ENCODE measurements around the gene C19orf73. TPM values are rescaled to one million over a fixed set of nuclear protein-coding genes. Genes with fewer than 3 reads are reported as not detected.
A peak's percentile ranks its signal among the peaks of the same experiment; 100 is the strongest.
"Not testable (repeated sequence)": the region's sequence is repeated elsewhere in the genome, so short reads cannot be mapped to it uniquely, and the experiment has no call there.

The C19orf73 gene
- total and polyA plus RNA-seq, 9 of the 15 experiments (the other 6 are each of a cell fraction or from before 2014, with no cell fraction given) = 0.08 to 7.4 (median 1.4) TPM

- BruUV-seq (replicated peaks); intact Hi-C loops (cut with micrococcal nuclease): not testable (repeated sequence)
Observed at GRCh38 chr19:49127225-49127624, 8.3 kb upstream of the C19orf73 start.

GRCh38 chr19:49126575-49126974 lies 7.6 kb upstream of the C19orf73 start:
- POLR2A ChIA-PET = no interaction called here
- ATAC-seq = no peak
- TF ChIP-seq ZNF740 (CRISPR knock-in tag; IDR thresholded peaks at IDR 0.05) = no peak
- TF ChIP-seq ZNF740 (tag; IDR thresholded peaks at IDR 0.05) = no peak
- no peak for TF ChIP-seq ZBED1 (IDR thresholded peaks at IDR 0.05)
- 0 out of 2 replicates have a peak, but pooled peaks have one; percentile 8 for TF ChIP-seq ADNP (tag; IDR thresholded peaks at IDR 0.05)
- TF ChIP-seq KDM1A (IDR thresholded peaks at IDR 0.05) = peak in 1 of 2 experiments; percentile 47; a peak in 2 of 4 replicates
- TF ChIP-seq SAP30 (IDR thresholded peaks at IDR 0.05; ENCODE audit: borderline replicate concordance, insufficient read depth, low read depth, low read length, poor library complexity, severe bottlenecking) = no peak
- peak; percentile 67 for TF ChIP-seq RBM25 (IDR thresholded peaks at IDR 0.05; ENCODE audit: low read depth, low read length, severe bottlenecking)
- no peak for TF ChIP-seq LEF1 (IDR thresholded peaks at IDR 0.05)
- TF ChIP-seq MBD1 (CRISPR knock-in tag; IDR thresholded peaks at IDR 0.05) = no peak
- no peak for TF ChIP-seq TFE3 (CRISPR knock-in tag; IDR thresholded peaks at IDR 0.05)

More at GRCh38 chr19:49127225-49127624, 8.3 kb upstream of the C19orf73 start:
- CTCF ChIA-PET (ENCODE audit: low intra/inter-chr PET ratio); H3K9me1 ChIP-seq (ENCODE audit: control insufficient read depth, insufficient read depth, low read length); FAIRE-seq; H3K4me3 ChIP-seq; H4K20me1 ChIP-seq (replicated peaks; ENCODE audit: control insufficient read depth, insufficient read depth, low read length); DNase-seq (ENCODE audit: extremely low read depth in 1 of 4, low spot score in 3 of 4); H3K9me3 ChIP-seq (replicated peaks; ENCODE audit: control insufficient read depth, insufficient read depth, low read depth, low read length); ATAC-seq; H3K27me3 ChIP-seq (ENCODE audit: control insufficient read depth in 2 of 2, insufficient read depth in 2 of 2, low read length in 2 of 2); in situ Hi-C loops (cut with MboI); TF ChIP-seq NR2C2 (CRISPR knock-in tag; IDR thresholded peaks at IDR 0.05): not testable (repeated sequence)
- Histone ChIP-seq H3K36me3 (ENCODE audit: control insufficient read depth, insufficient read depth, low read length) (peaks cover 14% of the 10 kb centered on the region; the same call in 2 of the 3 replicates), H2AFZ (ENCODE audit: low read depth, low read length) (peak overlapping the region; percentile 99; the same call in 1 of the 2 replicates), H3K4me2 (ENCODE audit: insufficient read depth, low read length) (peak overlapping the region; percentile 80), H3K4me1 (replicated peaks in 1 of 2; ENCODE audit: control insufficient read depth in 2 of 2, insufficient read depth in 2 of 2, low read length in 2 of 2) (peaks cover 16 to 44% of the 10 kb centered on the region in 2 experiments), H3K9ac (ENCODE audit: insufficient read depth in 1 of 2, low read depth in 2 of 2, low read length in 2 of 2) (peak overlapping the region; percentile 57 to 78), H3K79me2 (ENCODE audit: control insufficient read depth, insufficient read depth, low read length) (peaks cover 17% of the 10 kb centered on the region; the same call in 2 of the 3 replicates), H3K27ac (ENCODE audit: extremely low read depth, low read depth, low read length) (peak overlapping the region; percentile 74; the same call in 1 of the 3 replicates)
- POLR2A ChIA-PET = interaction anchor here (0.9 to 3.1 kb wide), 3 partner anchors 19 to 28 kb away, joined by 4 to 15 read pairs (median 5); partner anchors contain the start of gene HRC
- 88% methylated on average over 10 of the region's 12 CpGs for WGBS (ENCODE audit: insufficient coverage, low coverage, missing lambda C conversion rate)
- TF ChIP-seq NR2C2 (tag; IDR thresholded peaks at IDR 0.05) = 0 out of 2 replicates have a peak, but pooled peaks have one; percentile 0

More at GRCh38 chr19:49126575-49126974, 7.6 kb upstream of the C19orf73 start:
- Histone ChIP-seq H3K4me1 (replicated peaks in 1 of 2; ENCODE audit: control insufficient read depth in 2 of 2, insufficient read depth in 2 of 2, low read length in 2 of 2) (peaks cover 16 to 44% of the 10 kb centered on the region in 2 experiments), H3K9ac (ENCODE audit: insufficient read depth in 1 of 2, low read depth in 2 of 2, low read length in 2 of 2) (no peak overlapping the region), H3K4me2 (ENCODE audit: insufficient read depth, low read length) (no peak overlapping the region), H4K20me1 (replicated peaks; ENCODE audit: control insufficient read depth, insufficient read depth, low read length) (no peaks in the 10 kb centered on the region), H3K79me2 (ENCODE audit: control insufficient read depth, insufficient read depth, low read length) (peaks cover 17% of the 10 kb centered on the region; the same call in 2 of the 3 replicates), H2AFZ (ENCODE audit: low read depth, low read length) (no peak overlapping the region), H3K9me3 (replicated peaks; ENCODE audit: control insufficient read depth, insufficient read depth, low read depth, low read length) (no peaks in the 10 kb centered on the region), H3K4me3 (no peak overlapping the region), H3K36me3 (ENCODE audit: control insufficient read depth, insufficient read depth, low read length) (peaks cover 14% of the 10 kb centered on the region; the same call in 2 of the 3 replicates), H3K9me1 (ENCODE audit: control insufficient read depth, insufficient read depth, low read length) (no peaks in the 10 kb centered on the region), H3K27ac (ENCODE audit: extremely low read depth, low read depth, low read length) (no peak overlapping the region), H3K27me3 (ENCODE audit: control insufficient read depth in 2 of 2, insufficient read depth in 2 of 2, low read length in 2 of 2) (no peaks in the 10 kb centered on the region)
- no TSS peak for BruUV-seq (replicated peaks)
- intact Hi-C loops (cut with micrococcal nuclease) = no loop called here
- DNase-seq (ENCODE audit: extremely low read depth in 1 of 4, low spot score in 3 of 4) = no peak
- no peak for FAIRE-seq
- in situ Hi-C loops (cut with MboI) = no loop called here
- CTCF ChIA-PET (ENCODE audit: low intra/inter-chr PET ratio) = interaction anchor here (0.5 kb wide), 1 partner anchor 24 kb away, joined by 4 read pairs; no protein-coding TSS in a partner anchor
- WGBS (ENCODE audit: insufficient coverage, low coverage, missing lambda C conversion rate) = 93% methylated on average over 3 of the region's 4 CpGs

Measured in K562 (cell line).